ENCODE measurements around the gene CXCL9. TPM values are rescaled to one million over a fixed set of nuclear protein-coding genes. Genes with fewer than 3 reads are reported as not detected.
"Not testable (repeated sequence)": the region's sequence is repeated elsewhere in the genome, so short reads cannot be mapped to it uniquely, and the experiment has no call there.

Gene CXCL9
- 1 to 10 TPM in 2 of 5 donors, under 1 TPM in 1, not detected in 2; 0.37 to 4.3 (median 1.2) TPM for total RNA-seq
- 1 to 10 TPM in 1 of 3 donors, under 1 TPM in 2; 0.25 to 4.0 (median 0.46) TPM for polyA plus RNA-seq
- long read RNA-seq, donor 1 = 0 reads
- long read RNA-seq, donor 2 = 0 reads
- long read RNA-seq, donor 3 = 0 reads
- long read RNA-seq, donor 4 = 0 reads
- long read RNA-seq, donor 5 = 0 reads
- long read RNA-seq, donor 6 = 0 reads
- long read RNA-seq, donor 7, partial matches to known transcripts = 0 of 1 reads
- long read RNA-seq, donor 7, other reads (novel, unspliced or antisense) = 0 of 1 reads
- long read RNA-seq, donor 8, partial matches to known transcripts = 0 of 1 reads
- long read RNA-seq, donor 8, other reads (novel, unspliced or antisense) = 0 of 1 reads
- long read RNA-seq, donor 9 = 0 reads
- long read RNA-seq, donor 10 = 0 reads

- Histone ChIP-seq H3K27ac (no peak within 1 kb of the TSS), H3K9me3 (no peaks in the 10 kb centered on the region), H3K36me3 (no peaks in the 10 kb centered on the region), H3K4me3 (no peak within 1 kb of the TSS), H3K4me1 (peaks cover 0 to 11% (median 5%) of the 10 kb centered on the region in 4 donors), H3K27me3 (no peaks in the 10 kb centered on the region)
- WGBS, 5 donors = 38 to 57% (median 47%) methylated on average over 1 of the region's 1 CpG
- TF ChIP-seq POLR2A (IDR thresholded peaks at IDR 0.05) = no peak
- no peak for TF ChIP-seq EP300 (IDR thresholded peaks at IDR 0.05)
- no peak for TF ChIP-seq CTCF (IDR thresholded peaks at IDR 0.05)
- no peak for TF ChIP-seq POLR2AphosphoS5 (IDR thresholded peaks at IDR 0.05)
- intact Hi-C loops (cut with DNase I; ENCODE audit: low total_unique reads) = no loop called here
- DNase-seq = no peak
These were observed at the start of gene CXCL9 for GRCh38 chr4:76007089-76007862. Gene CXCL9, minus strand, starts transcription at chr4:76007509. Its CDS starts 60 bp downstream, at chr4:76007449.

GRCh38 chr4:76055421-76055820, 48.1 kb upstream of the CXCL9 start:
- 59 to 82% (median 74%) methylated on average over 2 of the region's 2 CpGs for WGBS, 5 donors
- Histone ChIP-seq H3K4me3 (no peak overlapping the region), H3K4me1 (peaks cover 0 to 12% (median 0%) of the 10 kb centered on the region in 4 donors), H3K9me3 (no peaks in the 10 kb centered on the region), H3K36me3 (no peaks in the 10 kb centered on the region), H3K27me3 (no peaks in the 10 kb centered on the region), H3K27ac (no peak overlapping the region)
- no peak for TF ChIP-seq EP300 (IDR thresholded peaks at IDR 0.05)
- intact Hi-C loops (cut with DNase I; ENCODE audit: low total_unique reads) = no loop called here
- no peak for DNase-seq

- H3K27ac ChIP-seq = no peak overlapping the region
- WGBS, 5 donors = 63 to 73% (median 71%) methylated on average over 2 of the region's 2 CpGs
- no peaks in the 10 kb centered on the region for H3K36me3 ChIP-seq
- H3K9me3 ChIP-seq = no peaks in the 10 kb centered on the region
- no peaks in the 10 kb centered on the region for H3K27me3 ChIP-seq
- H3K4me3 ChIP-seq = no peak overlapping the region
- no peak for TF ChIP-seq CTCF (IDR thresholded peaks at IDR 0.05)
- H3K4me1 ChIP-seq = peaks cover 0 to 11% (median 0%) of the 10 kb centered on the region in 4 donors
- intact Hi-C loops (cut with DNase I; ENCODE audit: low total_unique reads) = no loop called here
- peak in 1 of 2 donors; percentile 61 for DNase-seq
These were observed 47.7 kb upstream of the CXCL9 start for GRCh38 chr4:76055016-76055415.

- Histone ChIP-seq H3K27ac (no peak overlapping the region), H3K4me3 (no peak overlapping the region), H3K36me3 (no peaks in the 10 kb centered on the region), H3K4me1 (no peaks in the 10 kb centered on the region), H3K9me3 (no peaks in the 10 kb centered on the region), H3K27me3 (no peaks in the 10 kb centered on the region)
- peak in 1 of 2 donors; percentile 62 for DNase-seq
- no peak for TF ChIP-seq POLR2A (IDR thresholded peaks at IDR 0.05)
- no peak for TF ChIP-seq POLR2AphosphoS5 (IDR thresholded peaks at IDR 0.05)
- TF ChIP-seq CTCF (IDR thresholded peaks at IDR 0.05) = no peak
- no peak for TF ChIP-seq EP300 (IDR thresholded peaks at IDR 0.05)
- WGBS, 5 donors = 19 to 36% (median 24%) methylated on average over 4 of the region's 4 CpGs
- intact Hi-C loops (cut with DNase I; ENCODE audit: low total_unique reads) = no loop called here
These were observed 46.4 kb upstream of the CXCL9 start for GRCh38 chr4:76053730-76054129.

- WGBS, 5 donors = 89 to 98% (median 94%) methylated on average over 15 to 27 of the region's 27 CpGs
- DNase-seq; H3K36me3 ChIP-seq; H3K4me3 ChIP-seq; H3K27me3 ChIP-seq; intact Hi-C loops (cut with DNase I; ENCODE audit: low total_unique reads); H3K27ac ChIP-seq; H3K9me3 ChIP-seq; H3K4me1 ChIP-seq: not testable (repeated sequence)
These were observed 43.3 kb upstream of the CXCL9 start for GRCh38 chr4:76050560-76051050.

GRCh38 chr4:76049860-76050416, 42.6 kb upstream of the CXCL9 start:
- 80 to 90% (median 83%) methylated on average over 14 to 17 of the region's 17 CpGs for WGBS, 5 donors
- intact Hi-C loops (cut with DNase I; ENCODE audit: low total_unique reads); DNase-seq: not testable (repeated sequence)

GRCh38 chr4:76044686-76045085, 37.4 kb upstream of the CXCL9 start:
- intact Hi-C loops (cut with DNase I; ENCODE audit: low total_unique reads); DNase-seq; H3K27ac ChIP-seq; H3K4me1 ChIP-seq; H3K4me3 ChIP-seq; H3K36me3 ChIP-seq; H3K27me3 ChIP-seq; H3K9me3 ChIP-seq: not testable (repeated sequence)
- 59 to 78% (median 67%) methylated on average over 4 of the region's 4 CpGs for WGBS, 5 donors

More at GRCh38 chr4:76049860-76050416, 42.6 kb upstream of the CXCL9 start:
- H3K9me3 ChIP-seq, H3K27ac ChIP-seq, H3K36me3 ChIP-seq, H3K27me3 ChIP-seq, H3K4me3 ChIP-seq, H3K4me1 ChIP-seq: not testable (repeated sequence)

- H3K4me3 ChIP-seq; H3K27ac ChIP-seq; H3K27me3 ChIP-seq; H3K4me1 ChIP-seq; H3K36me3 ChIP-seq; DNase-seq; H3K9me3 ChIP-seq; intact Hi-C loops (cut with DNase I; ENCODE audit: low total_unique reads): not testable (repeated sequence)
- 93 to 98% (median 97%) methylated on average over 11 to 18 of the region's 18 CpGs for WGBS, 5 donors
These were observed 36.0 kb upstream of the CXCL9 start for GRCh38 chr4:76043306-76043705.

Data from stomach (tissue), 19 donors.